Lower lobe of right lung (tissue), 2 donors: ENCODE measurements around the gene KCNK15. TPM values are rescaled to one million over a fixed set of nuclear protein-coding genes. Genes with fewer than 3 reads are reported as not detected.

Experiments used
- ATAC-seq, 2 donors: fragments of 200-7000 bp; cut with Tn5 transposase; one replicate each; pipeline ENCODE4 v1.9.1; 2020 to 2022; ENCODE audit warnings: mild to moderate bottlenecking in 2 of 2, moderate library complexity in 2 of 2
- DNase-seq: peaks from one replicate; pipeline ENCODE4 v3.0.0-alpha.2; 2020
- H3K27ac ChIP-seq: fragments of 200-600 bp; one replicate; pipeline ENCODE4 v1.8.0; 2022
- H3K27me3 ChIP-seq: fragments of 200-600 bp; one replicate; pipeline ENCODE4 v1.8.0; 2022; ENCODE audit warnings: low read depth
- H3K36me3 ChIP-seq: fragments of 200-600 bp; one replicate; pipeline ENCODE4 v1.8.0; 2022; ENCODE audit warnings: mild to moderate bottlenecking
- H3K4me1 ChIP-seq: fragments of 200-600 bp; one replicate; pipeline ENCODE4 v1.8.0; 2022
- H3K4me3 ChIP-seq: fragments of 200-600 bp; one replicate; pipeline ENCODE4 v1.8.0; 2022; ENCODE audit warnings: mild to moderate bottlenecking
- H3K9me3 ChIP-seq: fragments of 200-600 bp; one replicate; pipeline ENCODE4 v1.8.0; 2022
- CTCF ChIP-seq: fragments of 200-600 bp; IDR thresholded peaks from one replicate; pipeline ENCODE4 v1.8.0; 2022; ENCODE audit warnings: antibody characterized with exemption, mild to moderate bottlenecking
- intact Hi-C: fragments of 100-400 bp; cut with DNase I; formaldehyde crosslinking; loops from one replicate; pipeline ENCODE4 v1.11.0; 2022
- total RNA-seq: library from RNA; stranded (reverse); fragmentation: NEBNext Ultra II Directional; extraction: Animal tissue kit (Norgen Biotek cat#: 25700); gene quantifications from one replicate; pipeline ENCODE4 v1.2.1, GENCODE V29; 2021
- donor health status: DM: no; HTN: yes; CAD: no; lungs with severe emphysema.

Gene KCNK15
- total RNA-seq, 1 donor from 2014 or later = 0.89 TPM

- Histone ChIP-seq H3K27ac (no peak overlapping the region), H3K27me3 (no peaks in the 10 kb centered on the region), H3K4me1 (no peaks in the 10 kb centered on the region), H3K9me3 (no peaks in the 10 kb centered on the region), H3K4me3 (no peak overlapping the region), H3K36me3 (no peaks in the 10 kb centered on the region)
- intact Hi-C loops = no loop called here
- DNase-seq = no peak
- no peak for TF ChIP-seq CTCF
- no peak for ATAC-seq
These were observed 35.5 kb downstream of the KCNK15 start for GRCh38 chr20:44781118-44781517.

GRCh38 chr20:44781791-44782190, 36.1 kb downstream of the KCNK15 start:
- intact Hi-C loops = no loop called here
- no peaks in the 10 kb centered on the region for H3K36me3 ChIP-seq
- no peak for TF ChIP-seq CTCF
- H3K9me3 ChIP-seq = no peaks in the 10 kb centered on the region
- no peak overlapping the region for H3K4me3 ChIP-seq
- H3K4me1 ChIP-seq = no peaks in the 10 kb centered on the region
- no peak overlapping the region for H3K27ac ChIP-seq
- H3K27me3 ChIP-seq = no peaks in the 10 kb centered on the region
- ATAC-seq = no peak
- no peak for DNase-seq

DNA sequence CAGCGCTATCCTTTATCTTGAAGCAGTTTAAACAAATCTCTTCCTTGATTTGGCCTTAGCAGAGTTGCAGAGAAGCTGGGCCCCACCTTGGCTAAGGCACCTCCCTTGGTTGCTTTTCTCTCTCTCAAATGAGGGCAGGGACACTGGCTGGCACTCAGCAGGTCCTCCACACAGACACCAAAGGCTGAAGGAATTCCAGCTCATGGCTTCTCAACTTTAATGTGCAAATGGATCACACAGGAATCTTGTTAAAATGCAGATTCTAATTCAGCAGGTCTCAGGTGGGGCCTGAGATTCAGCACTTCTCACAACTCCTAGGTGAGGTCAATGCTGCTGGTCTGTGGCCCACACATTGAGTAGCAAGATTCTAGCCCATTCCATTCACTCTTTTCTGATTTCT, 39.0 kb downstream of the KCNK15 start:
- Histone ChIP-seq H3K4me3 (no peak overlapping the region), H3K36me3 (no peaks in the 10 kb centered on the region), H3K9me3 (no peaks in the 10 kb centered on the region), H3K27ac (no peak overlapping the region), H3K27me3 (peaks cover 5% of the 10 kb centered on the region), H3K4me1 (no peaks in the 10 kb centered on the region)
- no peak for DNase-seq
- intact Hi-C loops = no loop called here
- no peak for TF ChIP-seq CTCF
- no peak for ATAC-seq

- no peak overlapping the region for H3K27ac ChIP-seq
- no peaks in the 10 kb centered on the region for H3K4me1 ChIP-seq
- TF ChIP-seq CTCF = no peak
- H3K4me3 ChIP-seq = no peak overlapping the region
- ATAC-seq = no peak
- peaks cover 9% of the 10 kb centered on the region for H3K27me3 ChIP-seq
- DNase-seq = no peak
- intact Hi-C loops = no loop called here
- H3K9me3 ChIP-seq = no peaks in the 10 kb centered on the region
- H3K36me3 ChIP-seq = no peaks in the 10 kb centered on the region
These were observed 40.1 kb downstream of the KCNK15 start for GRCh38 chr20:44785768-44786167.

GRCh38 chr20:44787299-44787698, 41.6 kb downstream of the KCNK15 start:
- Histone ChIP-seq H3K27me3 (peaks cover 9% of the 10 kb centered on the region), H3K4me3 (no peak overlapping the region), H3K9me3 (no peaks in the 10 kb centered on the region), H3K36me3 (no peaks in the 10 kb centered on the region), H3K27ac (no peak overlapping the region), H3K4me1 (no peaks in the 10 kb centered on the region)
- ATAC-seq (no peak), DNase-seq (no peak)
- TF ChIP-seq CTCF = no peak
- intact Hi-C loops = no loop called here
